Measurements from ENCODE around the gene ISLR2.

- TF ChIP-seq CTCF (IDR thresholded peaks at IDR 0.05): no peak
- no peak for TF ChIP-seq EZH2 (IDR thresholded peaks at IDR 0.05)
- TF ChIP-seq EZH2phosphoT487 (IDR thresholded peaks at IDR 0.05): no peak
Measured at GRCh38 chr15:74170875-74171578, 40.6 kb downstream of the ISLR2 start.

Measured in neural progenitor cell (in vitro differentiated cells).